ENCODE results near the gene ATP1A2.

DNA sequence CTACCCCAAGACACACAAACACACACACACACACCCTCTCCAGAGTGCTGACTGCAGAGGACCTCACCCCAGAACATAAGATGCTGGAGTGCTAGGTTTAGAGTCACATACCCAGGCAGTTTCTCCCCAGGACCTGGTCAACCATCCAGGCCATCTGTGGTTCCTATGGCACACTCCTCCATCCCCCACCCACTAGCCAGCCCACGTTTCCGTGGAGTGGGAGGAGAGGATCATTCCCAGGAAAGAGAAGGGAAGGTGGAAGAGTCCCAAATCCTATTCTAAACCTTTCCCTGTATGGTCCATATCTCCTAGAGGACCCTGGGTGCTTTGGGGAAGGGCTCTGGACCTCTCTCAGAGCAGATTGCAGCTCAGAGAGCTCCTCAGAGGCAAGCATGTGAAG is 33.1 kb upstream of the ATP1A2 start:
- TF ChIP-seq GATA2 (IDR thresholded peaks at IDR 0.05; ENCODE audit: low read depth, low read length) (no peak), GATA3 (IDR thresholded peaks at IDR 0.05; ENCODE audit: low read depth, low read length) (no peak)

Data from SH-SY5Y (cell line).